ENCODE data around the gene MTMR4.
A peak's percentile ranks its signal among the peaks of the same experiment; 100 is the strongest.

Gene MTMR4

GRCh38 chr17:58531661-58532554 is 17.5 kb upstream of the MTMR4 start:
- Histone ChIP-seq H3K27ac (ENCODE audit: poor library complexity, severe bottlenecking) (no peak overlapping the region), H3K36me3 (ENCODE audit: low read depth) (no peaks in the 10 kb centered on the region), H3K4me1 (ENCODE audit: insufficient read depth, poor library complexity, severe bottlenecking) (peaks cover 12% of the 10 kb centered on the region), H3K27me3 (ENCODE audit: insufficient read depth, poor library complexity, severe bottlenecking) (no peaks in the 10 kb centered on the region), H3K4me3 (ENCODE audit: severe bottlenecking) (peak overlapping the region; percentile 47), H3K9me3 (ENCODE audit: severe bottlenecking) (no peaks in the 10 kb centered on the region)
- DNase-seq (ENCODE audit: low spot score), result no peak
- no peak for TF ChIP-seq CTCF (IDR thresholded peaks at IDR 0.05; ENCODE audit: poor library complexity, severe bottlenecking)
- peak; percentile 76 for ATAC-seq (ENCODE audit: low read depth)

GRCh38 chr17:58531122-58531521 is 16.7 kb upstream of the MTMR4 start:
- H3K27ac ChIP-seq (ENCODE audit: poor library complexity, severe bottlenecking), result no peak overlapping the region

GRCh38 chr17:58530655-58531054 is 16.2 kb upstream of the MTMR4 start:
- Histone ChIP-seq H3K27ac (ENCODE audit: poor library complexity, severe bottlenecking) (no peak overlapping the region), H3K27me3 (ENCODE audit: insufficient read depth, poor library complexity, severe bottlenecking) (no peaks in the 10 kb centered on the region), H3K9me3 (ENCODE audit: severe bottlenecking) (no peaks in the 10 kb centered on the region), H3K36me3 (ENCODE audit: low read depth) (no peaks in the 10 kb centered on the region), H3K4me1 (ENCODE audit: insufficient read depth, poor library complexity, severe bottlenecking) (peaks cover 16% of the 10 kb centered on the region), H3K4me3 (ENCODE audit: severe bottlenecking) (no peak overlapping the region)
- DNase-seq (ENCODE audit: low spot score) (no peak), ATAC-seq (ENCODE audit: low read depth) (no peak)
- TF ChIP-seq CTCF (IDR thresholded peaks at IDR 0.05; ENCODE audit: poor library complexity, severe bottlenecking), result no peak

More at GRCh38 chr17:58531122-58531521, 16.7 kb upstream of the MTMR4 start:
- ATAC-seq (ENCODE audit: low read depth), result no peak
- H3K9me3 ChIP-seq (ENCODE audit: severe bottlenecking), result no peaks in the 10 kb centered on the region
- H3K4me3 ChIP-seq (ENCODE audit: severe bottlenecking), result peak overlapping the region; percentile 47
- H3K4me1 ChIP-seq (ENCODE audit: insufficient read depth, poor library complexity, severe bottlenecking), result peaks cover 14% of the 10 kb centered on the region
- DNase-seq (ENCODE audit: low spot score), result no peak
- no peaks in the 10 kb centered on the region for H3K27me3 ChIP-seq (ENCODE audit: insufficient read depth, poor library complexity, severe bottlenecking)
- TF ChIP-seq CTCF (IDR thresholded peaks at IDR 0.05; ENCODE audit: poor library complexity, severe bottlenecking), result no peak
- no peaks in the 10 kb centered on the region for H3K36me3 ChIP-seq (ENCODE audit: low read depth)

GRCh38 chr17:58529275-58529674 is 14.8 kb upstream of the MTMR4 start:
- Histone ChIP-seq H3K4me3 (ENCODE audit: severe bottlenecking) (no peak overlapping the region), H3K27ac (ENCODE audit: poor library complexity, severe bottlenecking) (no peak overlapping the region), H3K9me3 (ENCODE audit: severe bottlenecking) (no peaks in the 10 kb centered on the region), H3K4me1 (ENCODE audit: insufficient read depth, poor library complexity, severe bottlenecking) (peaks cover 16% of the 10 kb centered on the region), H3K27me3 (ENCODE audit: insufficient read depth, poor library complexity, severe bottlenecking) (no peaks in the 10 kb centered on the region), H3K36me3 (ENCODE audit: low read depth) (no peaks in the 10 kb centered on the region)
- no peak for ATAC-seq (ENCODE audit: low read depth)
- no peak for TF ChIP-seq CTCF (IDR thresholded peaks at IDR 0.05; ENCODE audit: poor library complexity, severe bottlenecking)
- no peak for DNase-seq (ENCODE audit: low spot score)

GRCh38 chr17:58528443-58528842 is 14.0 kb upstream of the MTMR4 start:
- no peaks in the 10 kb centered on the region for H3K9me3 ChIP-seq (ENCODE audit: severe bottlenecking)
- no peak for TF ChIP-seq CTCF (IDR thresholded peaks at IDR 0.05; ENCODE audit: poor library complexity, severe bottlenecking)
- H3K4me1 ChIP-seq (ENCODE audit: insufficient read depth, poor library complexity, severe bottlenecking), result peaks cover 16% of the 10 kb centered on the region
- H3K36me3 ChIP-seq (ENCODE audit: low read depth), result no peaks in the 10 kb centered on the region
- no peaks in the 10 kb centered on the region for H3K27me3 ChIP-seq (ENCODE audit: insufficient read depth, poor library complexity, severe bottlenecking)
- no peak overlapping the region for H3K27ac ChIP-seq (ENCODE audit: poor library complexity, severe bottlenecking)
- H3K4me3 ChIP-seq (ENCODE audit: severe bottlenecking), result no peak overlapping the region
- ATAC-seq (ENCODE audit: low read depth) (no peak), DNase-seq (ENCODE audit: low spot score) (no peak)
